Breast epithelium (tissue), 4 donors: ENCODE data around the gene MON1B. TPM values are rescaled to one million over a fixed set of nuclear protein-coding genes. Genes with fewer than 3 reads are reported as not detected.

Experiments
- DNase-seq, 2 donors: peaks; one replicate each; pipeline ENCODE4 v3.0.0-alpha.2; 2019; ENCODE audit warnings: low spot score in 2 of 2
- H3K27ac ChIP-seq, 2 donors: fragments of 200-600 bp; sonication (generic) in 1 of 2; one replicate each; pipeline ENCODE4 v1.5.1; 2016 to 2019; ENCODE audit warnings: mild to moderate bottlenecking in 1 of 2
- H3K27me3 ChIP-seq, 2 donors: fragments of 200-600 bp; sonication (generic) in 1 of 2; one replicate each; pipeline versions ENCODE4 v1.5.1 to v1.6.0; 2017 to 2019; ENCODE audit warnings: control low read depth in 1 of 2, mild to moderate bottlenecking in 1 of 2
- H3K36me3 ChIP-seq: fragments of 200-600 bp; one replicate; pipeline ENCODE4 v1.5.1; 2019
- H3K4me1 ChIP-seq, 2 donors: fragments of 200-600 bp; sonication (generic); one replicate each; pipeline ENCODE4 v1.5.1; 2016 to 2019; ENCODE audit warnings: control low read depth in 1 of 2
- H3K4me3 ChIP-seq, 3 donors: fragments of 200-600 bp; sonication (generic); 1 replicate in 2 of 3; 2 replicates in 1 of 3; pipeline ENCODE4 v1.5.1; 2016 to 2019; ENCODE audit warnings: mild to moderate bottlenecking in 3 of 3, moderate library complexity in 2 of 3
- H3K9me3 ChIP-seq, 2 donors: fragments of 200-600 bp; sonication (generic) in 1 of 2; one replicate each; pipeline ENCODE4 v1.5.1; 2016 to 2019; ENCODE audit warnings: control low read depth in 1 of 2
- POLR2A ChIP-seq: fragments of 450-650 bp; IDR thresholded peaks from one replicate; pipeline ENCODE4 v1.6.1; 2016; ENCODE audit warnings: antibody characterized with exemption, mild to moderate bottlenecking, moderate library complexity
- POLR2AphosphoS5 ChIP-seq, 3 donors: sonication (generic); formaldehyde crosslinking; IDR thresholded peaks; one replicate each; pipeline ENCODE4 v1.6.1; 2017; ENCODE audit warnings: antibody characterized with exemption in 3 of 3
- intact Hi-C: fragments of 100-400 bp; cut with DNase I; formaldehyde crosslinking; loops from one replicate; pipeline ENCODE4 v1.15.1; 2023; ENCODE audit warnings: low total_unique reads
- total RNA-seq, 3 donors: library from RNA; depleted of rRNA; stranded (reverse); fragments of >200 nt; gene quantifications; one replicate each; pipeline ENCODE4 v1.1.0, GENCODE V29; 2016
- TF ChIP-seq, protein P1 (sequence below), 3 donors: fragments of 450-650 bp; IDR thresholded peaks; one replicate each; pipeline ENCODE4 v1.5.1; 2016 to 2017; ENCODE audit warnings: antibody characterized with exemption in 3 of 3, mild to moderate bottlenecking in 3 of 3, moderate library complexity in 3 of 3

Gene MON1B
- total RNA-seq, 3 donors from 2014 or later, result 21.6 to 26.6 (median 22.5) TPM

DNA sequence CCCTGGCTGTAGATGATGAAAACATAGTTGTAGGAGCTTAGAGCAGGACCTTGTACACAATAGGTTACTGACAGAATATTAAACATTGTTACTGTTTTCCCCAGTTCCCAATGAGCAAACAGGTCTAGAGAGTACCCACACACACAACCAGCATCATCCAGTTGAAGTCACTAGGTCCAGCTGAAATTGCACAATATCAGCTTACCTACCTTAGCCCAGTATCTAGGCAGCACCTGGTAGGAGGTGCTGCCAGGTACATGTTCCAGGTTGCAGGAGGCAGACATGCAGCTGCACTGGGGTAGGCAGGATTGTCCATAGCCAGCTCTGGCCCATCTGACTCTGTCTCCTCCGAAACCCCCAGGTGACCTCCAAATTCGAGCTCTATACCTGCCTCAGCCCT, 6.8 kb downstream of the MON1B start:
- no peaks in the 10 kb centered on the region for H3K4me1 ChIP-seq
- H3K4me3 ChIP-seq, result no peak overlapping the region
- H3K27me3 ChIP-seq, result no peaks in the 10 kb centered on the region
- intact Hi-C loops, result no loop called here
- H3K36me3 ChIP-seq, result peaks cover 9% of the 10 kb centered on the region
- no peak for DNase-seq
- H3K27ac ChIP-seq, result no peak overlapping the region
- TF ChIP-seq, protein P1, sequence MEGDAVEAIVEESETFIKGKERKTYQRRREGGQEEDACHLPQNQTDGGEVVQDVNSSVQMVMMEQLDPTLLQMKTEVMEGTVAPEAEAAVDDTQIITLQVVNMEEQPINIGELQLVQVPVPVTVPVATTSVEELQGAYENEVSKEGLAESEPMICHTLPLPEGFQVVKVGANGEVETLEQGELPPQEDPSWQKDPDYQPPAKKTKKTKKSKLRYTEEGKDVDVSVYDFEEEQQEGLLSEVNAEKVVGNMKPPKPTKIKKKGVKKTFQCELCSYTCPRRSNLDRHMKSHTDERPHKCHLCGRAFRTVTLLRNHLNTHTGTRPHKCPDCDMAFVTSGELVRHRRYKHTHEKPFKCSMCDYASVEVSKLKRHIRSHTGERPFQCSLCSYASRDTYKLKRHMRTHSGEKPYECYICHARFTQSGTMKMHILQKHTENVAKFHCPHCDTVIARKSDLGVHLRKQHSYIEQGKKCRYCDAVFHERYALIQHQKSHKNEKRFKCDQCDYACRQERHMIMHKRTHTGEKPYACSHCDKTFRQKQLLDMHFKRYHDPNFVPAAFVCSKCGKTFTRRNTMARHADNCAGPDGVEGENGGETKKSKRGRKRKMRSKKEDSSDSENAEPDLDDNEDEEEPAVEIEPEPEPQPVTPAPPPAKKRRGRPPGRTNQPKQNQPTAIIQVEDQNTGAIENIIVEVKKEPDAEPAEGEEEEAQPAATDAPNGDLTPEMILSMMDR (IDR thresholded peaks at IDR 0.05), result no peak
- TF ChIP-seq POLR2AphosphoS5 (IDR thresholded peaks at IDR 0.05) (no peak), POLR2A (no peak)
- H3K9me3 ChIP-seq, result no peaks in the 10 kb centered on the region

DNA sequence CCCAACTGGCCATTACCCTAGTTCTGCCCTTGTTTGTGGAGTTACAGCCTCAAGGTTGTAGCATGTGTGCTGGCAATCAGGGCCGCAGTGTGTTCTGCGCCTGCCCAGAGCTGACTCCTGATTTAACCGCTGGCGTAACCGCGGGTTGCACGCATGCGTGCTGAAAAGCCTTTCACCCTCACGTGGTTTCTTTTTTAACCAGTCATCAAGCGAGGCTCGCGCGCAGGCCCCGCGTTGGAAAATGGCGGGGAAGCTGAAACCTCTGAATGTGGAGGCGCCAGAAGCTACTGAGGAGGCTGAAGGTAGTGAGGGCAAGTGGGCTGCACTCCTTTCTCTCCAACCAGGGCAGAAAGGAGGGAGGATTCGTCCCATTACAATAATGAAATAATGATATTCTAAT, 8.2 kb downstream of the MON1B start, which contains the start of gene SYCE1L:
Gene SYCE1L (plus strand): TSS at position 198 of the 400 bp plus-strand sequence. CDS start 44 bp downstream, at position 242.
- intact Hi-C loops, result no loop called here
- H3K36me3 ChIP-seq, result peaks cover 9% of the 10 kb centered on the region
- TF ChIP-seq POLR2A (no peak), POLR2AphosphoS5 (IDR thresholded peaks at IDR 0.05) (no peak)
- TF ChIP-seq, protein P1 (IDR thresholded peaks at IDR 0.05), result no peak

DNA sequence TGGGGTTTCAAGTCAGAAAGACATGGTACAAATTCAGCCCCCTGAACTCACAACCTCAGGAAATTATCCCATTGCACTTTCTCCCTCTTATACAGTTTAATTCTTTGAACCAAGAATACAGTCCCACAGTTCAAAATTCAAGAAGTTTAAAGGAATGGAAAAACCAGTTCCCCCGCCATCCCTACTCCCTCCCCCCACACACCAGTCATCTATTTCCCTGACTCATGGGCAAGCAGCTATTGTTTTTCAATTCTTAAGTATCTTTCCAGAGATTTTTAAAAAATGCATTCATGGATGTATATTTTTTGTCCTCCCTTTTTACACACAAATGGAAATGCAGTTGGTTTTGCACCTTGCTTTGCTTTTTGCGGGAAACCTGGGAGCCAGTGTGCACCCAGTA, 15.5 kb downstream of the MON1B start:
- H3K36me3 ChIP-seq, result no peaks in the 10 kb centered on the region
- no peak for TF ChIP-seq POLR2AphosphoS5 (IDR thresholded peaks at IDR 0.05)
- TF ChIP-seq POLR2A, result no peak
- TF ChIP-seq, protein P1 (IDR thresholded peaks at IDR 0.05), result no peak
- intact Hi-C loops, result no loop called here
- no peaks in the 10 kb centered on the region for H3K4me1 ChIP-seq
- no peaks in the 10 kb centered on the region for H3K27me3 ChIP-seq
- H3K27ac ChIP-seq, result no peak overlapping the region
- no peaks in the 10 kb centered on the region for H3K9me3 ChIP-seq
- H3K4me3 ChIP-seq, result no peak overlapping the region
- DNase-seq, result no peak

More for the DNA sequence above, 8.2 kb downstream of the MON1B start, which contains the start of gene SYCE1L:
- H3K4me3 ChIP-seq, result no peak within 1 kb of the TSS
- H3K4me1 ChIP-seq, result no peaks in the 10 kb centered on the region
- no peaks in the 10 kb centered on the region for H3K9me3 ChIP-seq
- no peaks in the 10 kb centered on the region for H3K27me3 ChIP-seq
- no peak for DNase-seq
- H3K27ac ChIP-seq, result no peak within 1 kb of the TSS

DNA sequence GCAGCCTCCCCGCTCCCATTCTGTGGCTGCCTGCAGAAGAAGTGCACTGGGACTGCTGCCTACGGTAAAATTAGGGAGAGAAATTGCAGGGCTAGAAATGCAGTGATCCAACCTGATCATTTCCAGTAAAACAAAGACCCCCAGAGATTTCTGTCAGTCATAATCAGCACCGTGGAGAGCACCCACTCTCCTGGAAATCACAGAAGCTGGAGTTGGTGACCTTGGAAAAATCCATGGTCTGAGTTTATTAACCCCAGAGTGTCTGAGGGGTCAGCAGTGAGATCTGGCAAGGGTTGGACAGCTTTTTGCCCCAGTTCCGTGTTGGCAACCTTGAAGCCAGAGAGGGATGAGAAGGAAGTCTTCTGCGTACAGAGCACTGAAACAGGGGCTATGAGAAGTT, 16.0 kb downstream of the MON1B start:
- H3K9me3 ChIP-seq, result no peaks in the 10 kb centered on the region
- intact Hi-C loops, result no loop called here
- no peaks in the 10 kb centered on the region for H3K36me3 ChIP-seq
- no peak overlapping the region for H3K4me3 ChIP-seq
- no peak overlapping the region for H3K27ac ChIP-seq
- H3K4me1 ChIP-seq, result no peaks in the 10 kb centered on the region
- DNase-seq, result no peak
- H3K27me3 ChIP-seq, result no peaks in the 10 kb centered on the region
- TF ChIP-seq POLR2A (no peak), POLR2AphosphoS5 (IDR thresholded peaks at IDR 0.05) (no peak)
- TF ChIP-seq, protein P1 (IDR thresholded peaks at IDR 0.05), result no peak

DNA sequence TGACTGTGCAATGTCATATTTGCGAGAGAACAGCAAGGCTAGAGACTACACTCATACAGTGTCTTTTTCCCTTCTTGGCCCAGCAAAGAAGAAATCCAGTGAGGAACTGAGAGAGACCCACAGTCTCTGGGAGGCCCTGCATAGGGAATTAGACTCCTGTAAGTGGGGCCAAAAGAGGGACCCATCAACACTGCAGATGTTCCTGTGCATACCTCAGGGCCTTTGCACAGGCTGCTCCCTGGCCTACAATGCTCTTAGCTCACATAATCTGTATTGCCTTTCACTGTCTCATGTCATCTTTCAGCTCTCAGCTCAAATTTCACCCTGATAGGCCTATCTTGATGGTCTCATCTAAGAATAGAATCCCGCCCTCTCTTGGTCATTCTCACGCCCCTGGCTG, 17.4 kb downstream of the MON1B start:
- Histone ChIP-seq H3K4me1 (no peaks in the 10 kb centered on the region), H3K4me3 (no peak overlapping the region), H3K9me3 (no peaks in the 10 kb centered on the region), H3K36me3 (no peaks in the 10 kb centered on the region), H3K27ac (no peak overlapping the region), H3K27me3 (no peaks in the 10 kb centered on the region)
- no peak for DNase-seq
- intact Hi-C loops, result no loop called here
- TF ChIP-seq POLR2A (no peak), POLR2AphosphoS5 (IDR thresholded peaks at IDR 0.05) (no peak)
- TF ChIP-seq, protein P1 (IDR thresholded peaks at IDR 0.05), result no peak
